ENCODE results near the gene GNG8.

GRCh38 chr19:46665072-46665471 lies 29.1 kb upstream of the GNG8 start:
- TF ChIP-seq POLR2A (IDR thresholded peaks at IDR 0.05) (no peak), CTCF (IDR thresholded peaks at IDR 0.05) (no peak)
